Subcutaneous abdominal adipose tissue (tissue), 5 donors: ENCODE results near the gene SYNGR1.
A peak's percentile ranks its signal among the peaks of the same experiment; 100 is the strongest.

Source experiments
- H3K27ac ChIP-seq: one replicate; pipeline ENCODE4 v1.7.0; 2013; ENCODE audit warnings: low read depth, mild to moderate bottlenecking, inconsistent platforms, low read length, moderate library complexity
- H3K27me3 ChIP-seq, 5 donors: one replicate each; pipeline ENCODE4 v1.7.0; 2013; ENCODE audit warnings: low read length in 5 of 5, inconsistent platforms in 1 of 5; ENCODE audit not compliant: control insufficient read depth in 5 of 5, insufficient read depth in 4 of 5
- H3K36me3 ChIP-seq, 5 donors: one replicate each; pipeline ENCODE4 v1.7.0; 2013; ENCODE audit warnings: low read length in 5 of 5; ENCODE audit not compliant: control insufficient read depth in 5 of 5, insufficient read depth in 5 of 5
- H3K4me1 ChIP-seq, 5 donors: one replicate each; pipeline ENCODE4 v1.7.0; 2013; ENCODE audit warnings: low read length in 5 of 5, mild to moderate bottlenecking in 3 of 5, moderate library complexity in 1 of 5; ENCODE audit not compliant: control insufficient read depth in 5 of 5, insufficient read depth in 5 of 5
- H3K4me3 ChIP-seq, 5 donors: one replicate each; pipeline ENCODE4 v1.7.0; 2013; ENCODE audit warnings: low read length in 5 of 5, low read depth in 1 of 5
- H3K9ac ChIP-seq, 5 donors: one replicate each; pipeline ENCODE4 v1.7.0; 2013; ENCODE audit warnings: low read length in 5 of 5, mild to moderate bottlenecking in 4 of 5, moderate library complexity in 3 of 5
- H3K9me3 ChIP-seq, 5 donors: one replicate each; pipeline ENCODE4 v1.7.0; 2013; ENCODE audit warnings: low read length in 5 of 5; ENCODE audit not compliant: control insufficient read depth in 5 of 5
- donor health status: healthy.
- donor health status: healthy.
- donor health status: healthy.
- donor health status: healthy.
- donor health status: healthy.

The SYNGR1 gene

GRCh38 chr22:39381009-39381755, 31.4 kb downstream of the SYNGR1 start:
- peaks cover 0 to 2% (median 0%) of the 10 kb centered on the region in 5 donors for H3K4me1 ChIP-seq
- H3K9me3 ChIP-seq, result no peaks in the 10 kb centered on the region
- H3K4me3 ChIP-seq, result no peak overlapping the region
- H3K27me3 ChIP-seq, result peaks cover 0 to 17% (median 13%) of the 10 kb centered on the region in 5 donors
- H3K36me3 ChIP-seq, result peaks cover 0 to 24% (median 7%) of the 10 kb centered on the region in 5 donors
- H3K27ac ChIP-seq, result no peak overlapping the region
- no peak overlapping the region for H3K9ac ChIP-seq

DNA sequence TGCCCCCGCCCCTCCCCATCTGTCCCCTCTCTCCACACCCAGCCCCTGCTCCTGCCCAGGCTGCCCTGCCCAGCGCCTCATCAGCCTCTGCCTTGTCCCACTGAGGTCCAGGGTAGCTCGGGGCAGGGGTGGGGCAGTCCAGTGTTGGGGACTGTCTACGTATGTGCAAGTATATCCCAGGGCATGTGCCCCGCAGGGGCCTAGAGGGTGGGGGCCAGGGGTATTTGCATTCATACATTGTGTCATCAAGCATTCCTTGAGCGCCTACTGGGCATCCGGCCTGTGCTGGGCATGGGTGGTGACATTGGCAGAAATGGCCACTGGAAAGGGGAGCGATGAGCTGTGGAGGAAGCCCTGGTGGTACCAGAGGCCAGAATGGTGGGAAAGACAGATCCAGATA, 32.1 kb downstream of the SYNGR1 start:
- Histone ChIP-seq H3K9me3 (no peaks in the 10 kb centered on the region), H3K36me3 (peaks cover 0 to 22% (median 6%) of the 10 kb centered on the region in 5 donors), H3K27me3 (peaks cover 0 to 17% (median 13%) of the 10 kb centered on the region in 5 donors), H3K9ac (no peak overlapping the region), H3K27ac (no peak overlapping the region), H3K4me3 (no peak overlapping the region), H3K4me1 (peaks cover 0 to 2% (median 0%) of the 10 kb centered on the region in 5 donors)

DNA sequence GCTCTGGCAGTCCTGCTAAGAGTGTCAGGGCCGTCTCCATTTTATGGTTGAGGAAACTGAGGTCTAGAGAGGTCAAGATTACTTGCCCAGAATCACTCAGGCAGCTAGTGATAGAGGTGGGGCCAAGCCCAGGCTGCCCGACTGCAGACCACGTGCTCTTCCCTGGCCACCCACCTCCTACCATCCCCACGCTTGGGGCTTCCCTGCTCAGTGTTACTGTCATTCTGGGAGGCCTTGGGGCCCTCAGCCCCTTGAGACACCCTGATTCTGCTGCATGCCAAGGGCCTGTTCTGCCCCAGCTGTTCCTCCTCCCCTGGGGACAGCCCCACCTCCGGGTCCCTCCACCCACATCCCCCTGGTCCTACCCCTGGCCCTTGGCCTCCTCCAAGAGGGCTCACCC, 32.6 kb downstream of the SYNGR1 start:
- peaks cover 0 to 19% (median 6%) of the 10 kb centered on the region in 5 donors for H3K36me3 ChIP-seq
- H3K9ac ChIP-seq, result no peak overlapping the region
- H3K9me3 ChIP-seq, result no peaks in the 10 kb centered on the region
- peaks cover 0 to 17% (median 13%) of the 10 kb centered on the region in 5 donors for H3K27me3 ChIP-seq
- no peak overlapping the region for H3K27ac ChIP-seq
- peaks cover 0 to 2% (median 0%) of the 10 kb centered on the region in 5 donors for H3K4me1 ChIP-seq
- H3K4me3 ChIP-seq, result no peak overlapping the region

GRCh38 chr22:39383841-39384625, 34.2 kb downstream of the SYNGR1 start:
- H3K4me1 ChIP-seq, result peaks cover 0 to 10% (median 10%) of the 10 kb centered on the region in 5 donors
- no peak overlapping the region for H3K9ac ChIP-seq

GRCh38 chr22:39384750-39385480, 35.1 kb downstream of the SYNGR1 start:
- Histone ChIP-seq H3K4me3 (no peak overlapping the region), H3K9ac (no peak overlapping the region), H3K27ac (no peak overlapping the region), H3K4me1 (peaks cover 0 to 10% (median 9%) of the 10 kb centered on the region in 5 donors), H3K27me3 (peaks cover 0 to 17% (median 13%) of the 10 kb centered on the region in 5 donors), H3K9me3 (no peaks in the 10 kb centered on the region), H3K36me3 (peaks cover 0 to 7% (median 0%) of the 10 kb centered on the region in 5 donors)

More at GRCh38 chr22:39383841-39384625, 34.2 kb downstream of the SYNGR1 start:
- no peak overlapping the region for H3K4me3 ChIP-seq
- H3K27me3 ChIP-seq, result peaks cover 0 to 17% (median 13%) of the 10 kb centered on the region in 5 donors
- no peak overlapping the region for H3K27ac ChIP-seq
- no peaks in the 10 kb centered on the region for H3K9me3 ChIP-seq
- peaks cover 0 to 7% (median 0%) of the 10 kb centered on the region in 5 donors for H3K36me3 ChIP-seq

- H3K9ac ChIP-seq, result peak overlapping the region in 3 of 5 donors; percentile 62 to 76 (median 69)
Observed at GRCh38 chr22:39388261-39389011, 38.6 kb downstream of the SYNGR1 start.

GRCh38 chr22:39389420-39389819, 39.6 kb downstream of the SYNGR1 start:
- Histone ChIP-seq H3K4me1 (peaks cover 0 to 10% (median 9%) of the 10 kb centered on the region in 5 donors), H3K4me3 (no peak overlapping the region), H3K27ac (no peak overlapping the region), H3K27me3 (peaks cover 0 to 6% (median 0%) of the 10 kb centered on the region in 5 donors), H3K36me3 (no peaks in the 10 kb centered on the region), H3K9me3 (no peaks in the 10 kb centered on the region), H3K9ac (no peak overlapping the region)

More at GRCh38 chr22:39388261-39389011, 38.6 kb downstream of the SYNGR1 start:
- Histone ChIP-seq H3K36me3 (no peaks in the 10 kb centered on the region), H3K27me3 (peaks cover 0 to 13% (median 8%) of the 10 kb centered on the region in 5 donors), H3K4me1 (peaks cover 0 to 10% (median 9%) of the 10 kb centered on the region in 5 donors), H3K27ac (no peak overlapping the region), H3K4me3 (peak overlapping the region in 4 of 5 donors; percentile 48 to 74 (median 70)), H3K9me3 (no peaks in the 10 kb centered on the region)

DNA sequence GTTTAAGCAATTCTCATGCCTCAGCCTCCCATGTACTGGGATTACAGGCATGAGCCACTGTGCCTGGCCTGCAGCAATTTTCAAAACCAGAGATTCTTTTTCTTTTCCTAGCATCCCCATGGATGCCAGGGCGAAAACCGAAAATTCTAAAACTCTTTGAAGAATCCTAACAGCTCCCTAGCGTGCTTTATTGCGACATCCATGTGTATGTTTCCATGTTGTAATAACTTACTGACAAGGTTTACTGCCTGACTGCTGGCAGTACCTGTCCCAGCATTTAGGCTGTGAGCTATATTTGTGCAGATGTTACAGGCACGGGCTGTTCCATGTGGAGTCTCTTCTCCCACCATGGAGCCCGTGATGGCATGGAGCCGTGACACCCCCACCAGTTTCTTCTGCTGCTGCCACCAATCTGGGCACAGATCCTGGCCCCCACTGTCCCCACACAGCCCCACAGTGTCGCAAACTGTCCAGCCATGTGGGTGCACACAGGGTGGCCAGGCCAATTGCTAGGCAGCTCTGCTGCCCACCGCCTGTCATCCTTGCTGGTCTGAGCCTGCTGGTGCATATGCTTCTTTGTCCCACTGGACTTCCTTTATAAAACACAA, 42.7 kb downstream of the SYNGR1 start:
- no peaks in the 10 kb centered on the region for H3K27me3 ChIP-seq
- peaks cover 0 to 10% (median 9%) of the 10 kb centered on the region in 5 donors for H3K4me1 ChIP-seq

More for the DNA sequence above, 42.7 kb downstream of the SYNGR1 start:
- no peaks in the 10 kb centered on the region for H3K36me3 ChIP-seq
- H3K27ac ChIP-seq, result no peak overlapping the region
- H3K4me3 ChIP-seq, result no peak overlapping the region
- H3K9me3 ChIP-seq, result no peaks in the 10 kb centered on the region
- H3K9ac ChIP-seq, result no peak overlapping the region
